Left ventricle myocardium inferior (tissue), 1 donor: Measurements from ENCODE around the gene PTPN18. TPM values are rescaled to one million over a fixed set of nuclear protein-coding genes. Genes with fewer than 3 reads are reported as not detected.

Experiments
- DNase-seq: peaks from one replicate; pipeline ENCODE4 v3.0.0-alpha.2; 2020
- H3K27ac ChIP-seq: fragments of 200-600 bp; replicated peaks from 2 replicates; pipeline ENCODE4 v1.8.0; 2021
- H3K27me3 ChIP-seq: fragments of 200-600 bp; 2 replicates; pipeline ENCODE4 v1.8.0; 2021; ENCODE audit warnings: low read depth
- H3K36me3 ChIP-seq: fragments of 200-600 bp; 2 replicates; pipeline ENCODE4 v1.8.0; 2021
- H3K4me1 ChIP-seq: fragments of 200-600 bp; 2 replicates; pipeline ENCODE4 v1.8.0; 2021
- H3K4me3 ChIP-seq: fragments of 200-600 bp; 2 replicates; pipeline ENCODE4 v1.8.0; 2021; ENCODE audit warnings: mild to moderate bottlenecking, moderate library complexity
- H3K9me3 ChIP-seq: fragments of 200-600 bp; replicated peaks from 2 replicates; pipeline ENCODE4 v1.8.0; 2021
- CTCF ChIP-seq: fragments of 200-600 bp; IDR thresholded peaks from 2 replicates; pipeline ENCODE4 v1.8.0; 2021; ENCODE audit warnings: antibody characterized with exemption, mild to moderate bottlenecking, borderline replicate concordance
- intact Hi-C: fragments of 100-400 bp; cut with micrococcal nuclease; formaldehyde crosslinking; loops from one replicate; pipeline ENCODE4 v1.11.0; 2022
- total RNA-seq: library from RNA; stranded (reverse); fragmentation: NEBNext Ultra II Directional; extraction: Animal tissue kit (Norgen Biotek cat#: 25700); gene quantifications from one replicate; pipeline ENCODE4 v1.2.1, GENCODE V29; 2021
- donor health status: DM: no; HTN: yes; CAD: no; lungs with severe emphysema.

The PTPN18 gene
- total RNA-seq, 1 donor from 2014 or later = 13.9 TPM

GRCh38 chr2:130371723-130372054, 15.8 kb downstream of the PTPN18 start:
- peaks cover 7% of the 10 kb centered on the region for H3K36me3 ChIP-seq
- intact Hi-C loops = no loop called here
- peak overlapping the region; percentile 95 for H3K27ac ChIP-seq
- peak overlapping the region; percentile 86 for H3K4me3 ChIP-seq
- no peak for TF ChIP-seq CTCF
- no peaks in the 10 kb centered on the region for H3K9me3 ChIP-seq
- no peaks in the 10 kb centered on the region for H3K27me3 ChIP-seq
- no peak for DNase-seq
- peaks cover 37% of the 10 kb centered on the region for H3K4me1 ChIP-seq

GRCh38 chr2:130372055-130372832, 16.4 kb downstream of the PTPN18 start:
- Histone ChIP-seq H3K27me3 (no peaks in the 10 kb centered on the region), H3K9me3 (no peaks in the 10 kb centered on the region), H3K27ac (peak overlapping the region; percentile 95), H3K4me1 (peaks cover 37% of the 10 kb centered on the region), H3K4me3 (peak overlapping the region; percentile 86), H3K36me3 (peaks cover 7% of the 10 kb centered on the region)
- intact Hi-C loops = no loop called here
- DNase-seq = peak; percentile 92
- peak; percentile 94 for TF ChIP-seq CTCF

GRCh38 chr2:130372833-130373807, 17.3 kb downstream of the PTPN18 start:
- peak overlapping the region; percentile 86 for H3K4me3 ChIP-seq
- TF ChIP-seq CTCF = peak; percentile 20
- H3K36me3 ChIP-seq = peaks cover 7% of the 10 kb centered on the region
- peak overlapping the region; percentile 95 for H3K27ac ChIP-seq
- DNase-seq = no peak
- H3K9me3 ChIP-seq = no peaks in the 10 kb centered on the region
- peaks cover 37% of the 10 kb centered on the region for H3K4me1 ChIP-seq
- no peaks in the 10 kb centered on the region for H3K27me3 ChIP-seq
- intact Hi-C loops = no loop called here

GRCh38 chr2:130373808-130374365, 18.0 kb downstream of the PTPN18 start:
- H3K27ac ChIP-seq = peak overlapping the region; percentile 95
- peaks cover 37% of the 10 kb centered on the region for H3K4me1 ChIP-seq
- intact Hi-C loops = no loop called here
- no peaks in the 10 kb centered on the region for H3K9me3 ChIP-seq
- H3K4me3 ChIP-seq = peak overlapping the region; percentile 86
- peaks cover 7% of the 10 kb centered on the region for H3K36me3 ChIP-seq
- H3K27me3 ChIP-seq = no peaks in the 10 kb centered on the region
- DNase-seq = no peak
- TF ChIP-seq CTCF = no peak

GRCh38 chr2:130374587-130375290, 18.9 kb downstream of the PTPN18 start:
- H3K9me3 ChIP-seq = no peaks in the 10 kb centered on the region
- no peak overlapping the region for H3K4me3 ChIP-seq
- H3K27ac ChIP-seq = no peak overlapping the region
- no peak for TF ChIP-seq CTCF
- peaks cover 7% of the 10 kb centered on the region for H3K36me3 ChIP-seq
- intact Hi-C loops = no loop called here
- H3K27me3 ChIP-seq = no peaks in the 10 kb centered on the region
- no peak for DNase-seq
- H3K4me1 ChIP-seq = peaks cover 40% of the 10 kb centered on the region
